Prostate gland (tissue), 2 donors: Measurements from ENCODE around the gene STIM1. TPM values are rescaled to one million over a fixed set of nuclear protein-coding genes. Genes with fewer than 3 reads are reported as not detected.

Source experiments
- DNase-seq: peaks from one replicate; pipeline ENCODE4 v3.0.0-alpha.2; 2019; ENCODE audit warnings: low spot score
- H3K27ac ChIP-seq, 2 donors: fragments of 200-600 bp; sonication (generic); 2 replicates each; pipeline ENCODE4 v1.5.1; 2017 to 2019
- H3K27me3 ChIP-seq: fragments of 200-600 bp; sonication (generic); replicated peaks from 2 replicates; pipeline ENCODE4 v1.5.1; 2019; ENCODE audit not compliant: insufficient read depth
- H3K36me3 ChIP-seq, 2 donors: fragments of 200-600 bp; sonication (generic); 1 replicate in 1 of 2; 2 replicates in 1 of 2; pipeline versions ENCODE4 v1.5.1 to v1.8.1; 2017 to 2019
- H3K4me1 ChIP-seq: fragments of 200-600 bp; sonication (generic); replicated peaks from 2 replicates; pipeline ENCODE4 v1.5.1; 2019
- H3K4me3 ChIP-seq, 2 donors: fragments of 200-600 bp; sonication (generic); 2 replicates each; pipeline ENCODE4 v1.5.1; 2017 to 2019
- H3K9me3 ChIP-seq: fragments of 200-600 bp; sonication (generic); 2 replicates; pipeline ENCODE4 v1.5.1; 2017
- CTCF ChIP-seq, 4 experiments: fragments of 200-600 bp in 2 of 4; fragments of 450-650 bp in 2 of 4; sonication (generic) in 2 of 4; IDR thresholded peaks; 1 replicate in 3 of 4; 2 replicates in 1 of 4; pipeline ENCODE4 v1.5.1; 2016 to 2019; ENCODE audit warnings: antibody characterized with exemption in 4 of 4, mild to moderate bottlenecking in 2 of 4, moderate library complexity in 2 of 4
- POLR2A ChIP-seq: fragments of 450-650 bp; IDR thresholded peaks from one replicate; pipeline ENCODE4 v1.6.1; 2016; ENCODE audit warnings: antibody characterized with exemption, mild to moderate bottlenecking
- POLR2AphosphoS5 ChIP-seq: sonication (generic); formaldehyde crosslinking; IDR thresholded peaks from one replicate; pipeline ENCODE4 v1.6.1; 2017; ENCODE audit warnings: antibody characterized with exemption
- WGBS: methylation state at CpG from one replicate; pipeline ENCODE4 v1.1.5; 2018; 5-methylcytosine and 5-hydroxymethylcytosine counted together
- intact Hi-C: fragments of 100-400 bp; cut with DNase I; formaldehyde crosslinking; loops from one replicate; pipeline ENCODE4 v1.14.2; 2022
- total RNA-seq, 2 donors: library from RNA; depleted of rRNA; stranded (reverse); fragments of >200 nt; gene quantifications; one replicate each; pipeline ENCODE4 v1.1.0, GENCODE V29; 2016

STIM1 gene
- total RNA-seq, 2 donors from 2014 or later, result 34.1 to 65.0 TPM

GRCh38 chr11:3920148-3920852 lies 64.8 kb downstream of the STIM1 start:
- TF ChIP-seq POLR2A, result no peak
- TF ChIP-seq CTCF (IDR thresholded peaks at IDR 0.05), result no peak
- TF ChIP-seq POLR2AphosphoS5, result no peak
- no peaks in the 10 kb centered on the region for H3K36me3 ChIP-seq
- H3K27ac ChIP-seq, result no peak overlapping the region
- no peaks in the 10 kb centered on the region for H3K9me3 ChIP-seq
- H3K4me3 ChIP-seq, result no peak overlapping the region
- H3K4me1 ChIP-seq, result no peaks in the 10 kb centered on the region
- DNase-seq, result no peak
- intact Hi-C loops, result no loop called here
- 66% methylated on average over 2 of the region's 2 CpGs for WGBS
- no peaks in the 10 kb centered on the region for H3K27me3 ChIP-seq

GRCh38 chr11:3922056-3922455 lies 66.6 kb downstream of the STIM1 start:
- no peaks in the 10 kb centered on the region for H3K9me3 ChIP-seq
- intact Hi-C loops, result no loop called here
- no peak overlapping the region for H3K27ac ChIP-seq
- no peak for TF ChIP-seq CTCF (IDR thresholded peaks at IDR 0.05)
- no peak for TF ChIP-seq POLR2AphosphoS5
- TF ChIP-seq POLR2A, result no peak
- H3K27me3 ChIP-seq, result no peaks in the 10 kb centered on the region
- no peaks in the 10 kb centered on the region for H3K4me1 ChIP-seq
- DNase-seq, result no peak
- WGBS, result 97% methylated on average over 1 of the region's 1 CpG
- no peaks in the 10 kb centered on the region for H3K36me3 ChIP-seq
- no peak overlapping the region for H3K4me3 ChIP-seq

GRCh38 chr11:3925513-3925912 lies 70.0 kb downstream of the STIM1 start:
- H3K27ac ChIP-seq, result no peak overlapping the region
- TF ChIP-seq POLR2AphosphoS5 (no peak), POLR2A (no peak), CTCF (IDR thresholded peaks at IDR 0.05) (no peak)
- H3K36me3 ChIP-seq, result no peaks in the 10 kb centered on the region
- H3K4me3 ChIP-seq, result no peak overlapping the region
- WGBS, result 81% methylated on average over 1 of the region's 1 CpG
- intact Hi-C loops, result no loop called here
- no peaks in the 10 kb centered on the region for H3K4me1 ChIP-seq
- H3K9me3 ChIP-seq, result no peaks in the 10 kb centered on the region
- H3K27me3 ChIP-seq, result no peaks in the 10 kb centered on the region
- no peak for DNase-seq

GRCh38 chr11:3926458-3927095 lies 71.1 kb downstream of the STIM1 start:
- Histone ChIP-seq H3K36me3 (no peaks in the 10 kb centered on the region), H3K4me1 (no peaks in the 10 kb centered on the region), H3K27me3 (no peaks in the 10 kb centered on the region), H3K9me3 (no peaks in the 10 kb centered on the region), H3K4me3 (no peak overlapping the region), H3K27ac (no peak overlapping the region)
- DNase-seq, result no peak
- no peak for TF ChIP-seq CTCF (IDR thresholded peaks at IDR 0.05)
- TF ChIP-seq POLR2AphosphoS5, result no peak
- no peak for TF ChIP-seq POLR2A
- intact Hi-C loops, result no loop called here
